GM12878 (cell line): ENCODE measurements around the gene PFN2. TPM values are rescaled to one million over a fixed set of nuclear protein-coding genes. Genes with fewer than 3 reads are reported as not detected.

Experiments used
- ATAC-seq: fragments of 200-7000 bp; cut with Tn5 transposase; 3 replicates; pipeline ENCODE4 v1.9.1; 2020; ENCODE audit warnings: mild to moderate bottlenecking, moderate library complexity
- BruUV-seq: library from RNA; stranded (reverse); fragments of 400-500 nt; replicated peaks from 2 replicates; lab custom pipeline; 2021; lab: Mats Ljungman, UMichigan
- CTCF ChIA-PET: fragments of 300-600 bp; sonication (Branson Sonifier 250); formaldehyde crosslinking; extraction: SDS; loops from one replicate; lab custom pipeline; 2021; ENCODE audit warnings: inconsistent platforms; lab: Yijun Ruan, JAX
- POLR2A ChIA-PET: fragments of 350-600 bp; formaldehyde crosslinking; extraction: SDS; loops from one replicate; lab custom pipeline; 2021; ENCODE audit warnings: inconsistent platforms; lab: Charles Lee
- RAD21 ChIA-PET: fragments of 300-600 bp; sonication (Branson Sonifier 250); formaldehyde crosslinking; loops from one replicate; lab custom pipeline; 2023; ENCODE audit warnings: antibody characterized with exemption; ENCODE audit not compliant: unreplicated experiment; lab: Charles Lee
- SMC1A ChIA-PET: fragments of 300-600 bp; sonication (Branson Sonifier 250); formaldehyde crosslinking; loops from one replicate; lab custom pipeline; 2023; ENCODE audit not compliant: unreplicated experiment, uncharacterized antibody; lab: Charles Lee
- DNase-seq: peaks from one replicate; pipeline ENCODE4 v3.0.0-alpha.2; 2011; ENCODE audit warnings: low read depth, low spot score
- FAIRE-seq: peaks from 3 replicates; lab custom pipeline; 2011; peaks lifted over from hg19 to GRCh38; lab: Jason Lieb, UNC
- H2AFZ ChIP-seq: 2 replicates; pipeline ENCODE4 v1.6.0; 2011; ENCODE audit warnings: low read depth, low read length, control low read depth; ENCODE audit not compliant: control insufficient read depth
- H3K27ac ChIP-seq: 2 replicates; pipeline ENCODE4 v1.5.1; 2011; ENCODE audit warnings: control low read depth; ENCODE audit not compliant: control insufficient read depth, insufficient read depth
- H3K27me3 ChIP-seq, 2 experiments: replicated peaks in 1 of 2; 2 replicates each; pipeline versions ENCODE4 v1.6.0 to v1.6.1; 2011; ENCODE audit warnings: low read length in 1 of 2; ENCODE audit not compliant: control insufficient read depth in 2 of 2, insufficient read depth in 2 of 2
- H3K36me3 ChIP-seq, 2 experiments: 2 replicates each; pipeline ENCODE4 v1.5.1; 2011; ENCODE audit warnings: low read length in 1 of 2; ENCODE audit not compliant: control insufficient read depth in 2 of 2, insufficient read depth in 2 of 2
- H3K4me1 ChIP-seq: 2 replicates; pipeline ENCODE4 v1.6.1; 2011; ENCODE audit warnings: mild to moderate bottlenecking, low read length, moderate library complexity, mixed read lengths; ENCODE audit not compliant: control insufficient read depth, insufficient read depth
- H3K4me2 ChIP-seq: 2 replicates; pipeline ENCODE4 v1.6.0; 2011; ENCODE audit warnings: control low read depth; ENCODE audit not compliant: control insufficient read depth, insufficient read depth
- H3K4me3 ChIP-seq: fragments of 200-600 bp; sonication (generic); 2 replicates; pipeline ENCODE4 v1.5.1; 2016
- H3K79me2 ChIP-seq: 2 replicates; pipeline ENCODE4 v1.6.0; 2011; ENCODE audit warnings: low read length; ENCODE audit not compliant: control insufficient read depth, insufficient read depth
- H3K9ac ChIP-seq: 2 replicates; pipeline ENCODE4 v1.8.0; 2011; ENCODE audit warnings: low read length, control low read depth, mixed read lengths; ENCODE audit not compliant: control insufficient read depth, insufficient read depth
- H3K9me3 ChIP-seq: replicated peaks from 3 replicates; pipeline ENCODE4 v1.5.1; 2011; ENCODE audit warnings: mild to moderate bottlenecking, low read length; ENCODE audit not compliant: control insufficient read depth, insufficient read depth
- H4K20me1 ChIP-seq: 2 replicates; pipeline ENCODE4 v1.6.0; 2011; ENCODE audit not compliant: control insufficient read depth, insufficient read depth
- BMI1 ChIP-seq: fragments of 450-650 bp; IDR thresholded peaks from 2 replicates; pipeline ENCODE4 v1.6.1; 2016; ENCODE audit warnings: mild to moderate bottlenecking, moderate library complexity, borderline replicate concordance
- CBFB ChIP-seq: IDR thresholded peaks from 2 replicates; pipeline ENCODE4 v1.6.1; 2016; ENCODE audit warnings: antibody characterized with exemption, low read depth
- CREM ChIP-seq: IDR thresholded peaks from 2 replicates; pipeline ENCODE4 v1.6.1; 2014; ENCODE audit warnings: antibody characterized with exemption, low read depth
- FOXK2 ChIP-seq: fragments of 450-650 bp; IDR thresholded peaks from 2 replicates; pipeline ENCODE4 v1.6.1; 2017; ENCODE audit warnings: mild to moderate bottlenecking, moderate library complexity
- HCFC1 ChIP-seq: fragments of 150-350 bp; IDR thresholded peaks from 2 replicates; pipeline ENCODE4 v1.6.1; 2014; ENCODE audit warnings: low read length
- HDAC2 ChIP-seq: fragments of 200-600 bp; sonication (generic); IDR thresholded peaks from 2 replicates; pipeline ENCODE4 v1.6.1; 2017
- JUND ChIP-seq: IDR thresholded peaks from 2 replicates; pipeline ENCODE4 v1.6.1; 2012; ENCODE audit warnings: low read depth, mild to moderate bottlenecking, low read length, improper control_type of control experiment, moderate library complexity
- KAT2A ChIP-seq: conservative IDR thresholded peaks from 2 replicates; pipeline ENCODE4 v1.6.1; 2011; ENCODE audit warnings: low read depth, low read length; ENCODE audit not compliant: control insufficient read depth
- MEF2B ChIP-seq: fragments of 450-650 bp; IDR thresholded peaks from 2 replicates; pipeline ENCODE4 v1.6.1; 2018; ENCODE audit warnings: mild to moderate bottlenecking, moderate library complexity; ENCODE audit not compliant: partially characterized antibody, poor library complexity, severe bottlenecking
- MTA2 ChIP-seq: fragments of 450-650 bp; IDR thresholded peaks from 2 replicates; pipeline ENCODE4 v1.6.1; 2016; ENCODE audit warnings: low read depth, mild to moderate bottlenecking, moderate library complexity
- MXI1 ChIP-seq: fragments of 150-350 bp; IDR thresholded peaks from 2 replicates; pipeline ENCODE4 v1.6.1; 2011; ENCODE audit warnings: low read depth, mild to moderate bottlenecking, inconsistent platforms, low read length, improper control_type of control experiment
- PBX3 ChIP-seq: IDR thresholded peaks from 2 replicates; pipeline ENCODE4 v1.6.1; 2011; ENCODE audit warnings: mild to moderate bottlenecking, low read depth, low read length, moderate library complexity; ENCODE audit not compliant: insufficient replicate concordance
- SREBF1 ChIP-seq: IDR thresholded peaks from 2 replicates; pipeline ENCODE4 v1.6.1; 2012; ENCODE audit warnings: mild to moderate bottlenecking, low read length
- SRF ChIP-seq, 2 experiments: IDR thresholded peaks; 2 replicates each; pipeline ENCODE4 v1.6.1; 2011; ENCODE audit warnings: low read depth in 2 of 2, low read length in 2 of 2, mild to moderate bottlenecking in 1 of 2, moderate library complexity in 1 of 2
- TARDBP ChIP-seq: IDR thresholded peaks from 2 replicates; pipeline ENCODE4 v1.6.1; 2016; ENCODE audit warnings: borderline replicate concordance
- ZBTB40 ChIP-seq: fragments of 450-650 bp; IDR thresholded peaks from 2 replicates; pipeline ENCODE4 v1.6.1; 2016; ENCODE audit warnings: mild to moderate bottlenecking, moderate library complexity, borderline replicate concordance
- ZNF207 ChIP-seq: fragments of 450-650 bp; IDR thresholded peaks from 2 replicates; pipeline ENCODE4 v1.6.1; 2014; ENCODE audit warnings: antibody characterized with exemption, mild to moderate bottlenecking, borderline replicate concordance
- WGBS: methylation state at CpG from one replicate; pipeline ENCODE4 v1.1.6; 2016; ENCODE audit warnings: low lambda C conversion rate; ENCODE audit not compliant: insufficient replicate concordance, insufficient coverage; ENCODE audit errors: missing lambda C conversion rate; 5-methylcytosine and 5-hydroxymethylcytosine counted together
- in situ Hi-C: fragments of 300-500 bp; cut with MboI; formaldehyde crosslinking; loops from 9 replicates; pipeline ENCODE4 v1.14.3; 2018; ENCODE audit warnings: mixed read lengths
- intact Hi-C: fragments of 100-400 bp; cut with micrococcal nuclease; formaldehyde crosslinking; loops from one replicate; pipeline ENCODE4 v1.14.2; 2022; ENCODE audit not compliant: unreplicated experiment
- polyA plus RNA-seq, 11 experiments: library from polyadenylated mRNA; depleted of rRNA in 4 of 11; unstranded in 6 of 11; stranded (reverse) in 5 of 11; fragments of >200 nt; fragmentation: Nextera tagmentation in 4 of 11; fragmentation: Illumina TruSeq in 1 of 11; extraction: Ambion mirVana in 4 of 11; extraction: Trizol in 1 of 11; gene quantifications; 1 replicate in 1 of 11; 2 replicates in 10 of 11; pipeline versions ENCODE4 v1.2.1 to v1.2.3, GENCODE V29; 2011 to 2016; ENCODE audit warnings: inconsistent platforms in 2 of 11, missing spikeins in 2 of 11, low read depth in 1 of 11
- total RNA-seq, 4 experiments: library from RNA; depleted of rRNA in 3 of 4; stranded (reverse); fragments of >200 nt in 3 of 4; fragmentation: Illumina TruSeq in 1 of 4; extraction: Trizol in 1 of 4; gene quantifications; 2 replicates each; pipeline versions ENCODE4 v1.2.1 to v1.2.3, GENCODE V29; 2013 to 2021
- TF ChIP-seq, protein P1 (sequence below): fragments of 450-650 bp; IDR thresholded peaks from 2 replicates; pipeline ENCODE4 v1.6.1; 2017; ENCODE audit warnings: low read depth, mild to moderate bottlenecking, moderate library complexity

The PFN2 gene
- total and polyA plus RNA-seq, 10 of the 15 experiments (the other 5 are each of a cell fraction or from before 2014, with no cell fraction given), result 3.1 to 78.9 (median 5.3) TPM

- ChIA-PET CTCF (interaction anchor here (1.0 kb wide), 1 partner anchor 101 kb away, joined by 4 read pairs; no protein-coding TSS in a partner anchor), SMC1A (interaction anchor here (0.6 to 2.1 kb wide), 7 partner anchors 10 to 371 kb away, joined by 3 to 8 read pairs (median 3); no protein-coding TSS in a partner anchor), POLR2A (interaction anchor here (0.8 kb wide), 1 partner anchor 9 kb away, joined by 3 read pairs; no protein-coding TSS in a partner anchor), RAD21 (interaction anchor here (0.8 to 1.4 kb wide), 2 partner anchors 9 to 44 kb away, joined by 4 read pairs; no protein-coding TSS in a partner anchor)
- no peaks in the 10 kb centered on the region for H3K4me1 ChIP-seq
- ATAC-seq, result no peak
- no peak overlapping the region for H3K4me3 ChIP-seq
- in situ Hi-C loops, result no loop called here
- H3K4me2 ChIP-seq, result no peak overlapping the region
- BruUV-seq, result no TSS peak
- WGBS, result 70% methylated on average over 2 of the region's 2 CpGs
- H3K9ac ChIP-seq, result no peak overlapping the region
- DNase-seq, result no peak
- no peaks in the 10 kb centered on the region for H3K36me3 ChIP-seq
- no peak overlapping the region for H2AFZ ChIP-seq
- no peaks in the 10 kb centered on the region for H3K79me2 ChIP-seq
- H3K9me3 ChIP-seq, result no peaks in the 10 kb centered on the region; the same call in 1 of the 3 replicates
- no peak overlapping the region for H3K27ac ChIP-seq
- no peaks in the 10 kb centered on the region for H4K20me1 ChIP-seq
- intact Hi-C loops, result no loop called here
- no peaks in the 10 kb centered on the region for H3K27me3 ChIP-seq
- FAIRE-seq, result no peak
- TF ChIP-seq PBX3, result no peak
- TF ChIP-seq MTA2, result no peak
- no peak for TF ChIP-seq HCFC1
- no peak for TF ChIP-seq SREBF1
- no peak for TF ChIP-seq CREM
- TF ChIP-seq SRF (IDR thresholded peaks at IDR 0.05; ENCODE audit: low read depth in 2 of 2, low read length in 2 of 2), result no peak
- TF ChIP-seq, protein P1, sequence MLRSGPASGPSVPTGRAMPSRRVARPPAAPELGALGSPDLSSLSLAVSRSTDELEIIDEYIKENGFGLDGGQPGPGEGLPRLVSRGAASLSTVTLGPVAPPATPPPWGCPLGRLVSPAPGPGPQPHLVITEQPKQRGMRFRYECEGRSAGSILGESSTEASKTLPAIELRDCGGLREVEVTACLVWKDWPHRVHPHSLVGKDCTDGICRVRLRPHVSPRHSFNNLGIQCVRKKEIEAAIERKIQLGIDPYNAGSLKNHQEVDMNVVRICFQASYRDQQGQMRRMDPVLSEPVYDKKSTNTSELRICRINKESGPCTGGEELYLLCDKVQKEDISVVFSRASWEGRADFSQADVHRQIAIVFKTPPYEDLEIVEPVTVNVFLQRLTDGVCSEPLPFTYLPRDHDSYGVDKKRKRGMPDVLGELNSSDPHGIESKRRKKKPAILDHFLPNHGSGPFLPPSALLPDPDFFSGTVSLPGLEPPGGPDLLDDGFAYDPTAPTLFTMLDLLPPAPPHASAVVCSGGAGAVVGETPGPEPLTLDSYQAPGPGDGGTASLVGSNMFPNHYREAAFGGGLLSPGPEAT, result no peak
- TF ChIP-seq ZNF207, result no peak
- TF ChIP-seq ZBTB40, result no peak
- no peak for TF ChIP-seq HDAC2
- no peak for TF ChIP-seq MEF2B
- no peak for TF ChIP-seq FOXK2
- no peak for TF ChIP-seq TARDBP
- no peak for TF ChIP-seq JUND
- no peak for TF ChIP-seq KAT2A
- no peak for TF ChIP-seq CBFB
- TF ChIP-seq MXI1, result no peak
- TF ChIP-seq BMI1, result no peak
Observed at GRCh38 chr3:150013801-150014200, 43.1 kb upstream of the PFN2 start.
